CD14-positive monocyte (primary cell): Measurements from ENCODE around the gene TSHZ3. TPM values are rescaled to one million over a fixed set of nuclear protein-coding genes. Genes with fewer than 3 reads are reported as not detected.

Source experiments
- DNase-seq, 3 donors: peaks; one replicate each; pipeline ENCODE4 v3.0.0-alpha.2; 2011 to 2022
- H2AFZ ChIP-seq: 2 replicates; pipeline ENCODE4 v1.6.0; 2012; ENCODE audit warnings: mild to moderate bottlenecking, low read depth, low read length, inconsistent platforms; ENCODE audit not compliant: insufficient read depth, poor library complexity, severe bottlenecking
- H3K27ac ChIP-seq, 2 donors: 1 replicate in 1 of 2; 2 replicates in 1 of 2; pipeline ENCODE4 v1.5.1; 2012 to 2013; ENCODE audit warnings: low read length in 2 of 2, control low read depth in 1 of 2, inconsistent platforms in 1 of 2, low read depth in 1 of 2, mild to moderate bottlenecking in 1 of 2
- H3K27me3 ChIP-seq, 2 donors: one replicate each; pipeline versions ENCODE4 v1.6.0 to v1.6.1; 2011 to 2013; ENCODE audit warnings: low read length in 2 of 2; ENCODE audit not compliant: control insufficient read depth in 2 of 2, insufficient read depth in 2 of 2
- H3K36me3 ChIP-seq, 2 donors: replicated peaks in 1 of 2; 1 replicate in 1 of 2; 2 replicates in 1 of 2; pipeline versions ENCODE4 v1.5.1 to v1.6.1; 2012 to 2013; ENCODE audit warnings: low read length in 2 of 2, control low read depth in 1 of 2, inconsistent platforms in 1 of 2, mild to moderate bottlenecking in 1 of 2; ENCODE audit not compliant: insufficient read depth in 2 of 2, control insufficient read depth in 1 of 2
- H3K4me1 ChIP-seq, 2 donors: 1 replicate in 1 of 2; 2 replicates in 1 of 2; pipeline versions ENCODE4 v1.5.1 to v1.6.1; 2012 to 2013; ENCODE audit warnings: low read length in 2 of 2, control low read depth in 1 of 2, inconsistent platforms in 1 of 2, mild to moderate bottlenecking in 1 of 2, moderate library complexity in 1 of 2; ENCODE audit not compliant: insufficient read depth in 2 of 2, control insufficient read depth in 1 of 2
- H3K4me2 ChIP-seq: replicated peaks from 2 replicates; pipeline ENCODE3; 2012; ENCODE audit warnings: low read length, moderate library complexity, mild to moderate bottlenecking; ENCODE audit not compliant: poor library complexity, severe bottlenecking; ENCODE audit errors: extremely low read depth
- H3K4me3 ChIP-seq, 3 experiments: fragments of 200-600 bp in 1 of 3; sonication (generic) in 1 of 3; replicated peaks in 1 of 3; 1 replicate in 2 of 3; 2 replicates in 1 of 3; pipeline ENCODE4 v1.5.1; 2011 to 2013; ENCODE audit warnings: low read length in 3 of 3, mild to moderate bottlenecking in 3 of 3, control low read depth in 2 of 3, low read depth in 2 of 3, inconsistent platforms in 1 of 3, moderate library complexity in 1 of 3
- H3K79me2 ChIP-seq: 2 replicates; pipeline ENCODE4 v1.6.0; 2012; ENCODE audit warnings: mild to moderate bottlenecking, control low read depth, inconsistent platforms, low read length, moderate library complexity; ENCODE audit not compliant: insufficient read depth
- H3K9ac ChIP-seq: 2 replicates; pipeline ENCODE4 v1.6.0; 2017; ENCODE audit warnings: low read length, mild to moderate bottlenecking; ENCODE audit not compliant: insufficient read depth, poor library complexity, severe bottlenecking
- H3K9me3 ChIP-seq, 2 donors: replicated peaks in 1 of 2; 1 replicate in 1 of 2; 2 replicates in 1 of 2; pipeline versions ENCODE4 v1.5.1 to v1.6.1; 2012 to 2013; ENCODE audit warnings: low read length in 2 of 2, control low read depth in 1 of 2; ENCODE audit not compliant: control insufficient read depth in 1 of 2, insufficient read depth in 1 of 2
- H4K20me1 ChIP-seq: 2 replicates; pipeline ENCODE4 v1.6.0; 2012; ENCODE audit warnings: mild to moderate bottlenecking, low read length, control low read depth, moderate library complexity; ENCODE audit not compliant: insufficient read depth
- H3K27ac Mint-ChIP-seq, 7 donors: one replicate each; pipeline ENCODE4 v1.8.0; 2020; ENCODE audit warnings: mild to moderate bottlenecking in 7 of 7, mixed read lengths in 7 of 7, moderate library complexity in 6 of 7, inconsistent platforms in 2 of 7
- H3K27me3 Mint-ChIP-seq, 3 donors: one replicate each; pipeline ENCODE4 v1.8.0; 2021 to 2022; ENCODE audit warnings: low read depth in 3 of 3, mild to moderate bottlenecking in 3 of 3, mixed read lengths in 3 of 3, moderate library complexity in 3 of 3, inconsistent platforms in 1 of 3
- H3K36me3 Mint-ChIP-seq, 2 donors: one replicate each; pipeline ENCODE4 v1.8.0; 2020; ENCODE audit warnings: mixed read lengths in 2 of 2, inconsistent platforms in 1 of 2, mild to moderate bottlenecking in 1 of 2
- H3K4me1 Mint-ChIP-seq: one replicate; pipeline ENCODE4 v1.8.0; 2020; ENCODE audit warnings: mild to moderate bottlenecking, mixed read lengths
- H3K4me3 Mint-ChIP-seq, 2 donors: one replicate each; pipeline ENCODE4 v1.8.0; 2020; ENCODE audit warnings: mild to moderate bottlenecking in 2 of 2, mixed read lengths in 2 of 2, moderate library complexity in 1 of 2
- H3K9me3 Mint-ChIP-seq, 7 donors: one replicate each; pipeline ENCODE4 v1.8.0; 2020 to 2022; ENCODE audit warnings: mixed read lengths in 7 of 7, mild to moderate bottlenecking in 6 of 7, moderate library complexity in 6 of 7, inconsistent platforms in 2 of 7
- CTCF ChIP-seq: fragments of 200-600 bp; IDR thresholded peaks from one replicate; pipeline ENCODE4 v1.8.0; 2022; ENCODE audit warnings: antibody characterized with exemption, mild to moderate bottlenecking
- WGBS: methylation state at CpG from one replicate; pipeline ENCODE4 v1.1.5; 2013; ENCODE audit warnings: missing lambda C conversion rate; ENCODE audit not compliant: insufficient coverage; 5-methylcytosine and 5-hydroxymethylcytosine counted together
- intact Hi-C, 2 donors: fragments of 100-400 bp; cut with micrococcal nuclease; formaldehyde crosslinking; loops; one replicate each; pipeline versions ENCODE4 v1.15.0 to v1.15.1; 2023
- polyA plus RNA-seq, 3 donors: library from polyadenylated mRNA; depleted of rRNA in 1 of 3; unstranded in 2 of 3; stranded (reverse) in 1 of 3; fragments of 300-500 nt in 2 of 3; fragments of >200 nt in 1 of 3; fragmentation: Illumina TruSeq in 2 of 3; gene quantifications; 1 replicate in 2 of 3; 2 replicates in 1 of 3; pipeline ENCODE4 v1.2.3, GENCODE V29; 2012 to 2021

The TSHZ3 gene
- polyA plus RNA-seq, 3 donors = 2.3 to 5.8 (median 3.3) TPM

- H3K27me3 ChIP-seq = no peaks in the 10 kb centered on the region
Observed at GRCh38 chr19:31277516-31277915, 71.7 kb downstream of the TSHZ3 start.

GRCh38 chr19:31276831-31277230, 72.4 kb downstream of the TSHZ3 start:
- no peak for DNase-seq

More at GRCh38 chr19:31277516-31277915, 71.7 kb downstream of the TSHZ3 start:
- Histone ChIP-seq H3K79me2 (peaks cover 5% of the 10 kb centered on the region), H3K4me3 (no peak overlapping the region), H3K27ac (no peak overlapping the region), H3K9ac (no peak overlapping the region), H3K9me3 (no peaks in the 10 kb centered on the region), H2AFZ (no peak overlapping the region), H3K4me1 (no peaks in the 10 kb centered on the region), H3K36me3 (peaks cover 25 to 54% of the 10 kb centered on the region in 2 donors), H3K4me2 (no peak overlapping the region), H4K20me1 (peaks cover 44% of the 10 kb centered on the region)
- intact Hi-C loops = no loop called here
- H3K4me1 Mint-ChIP-seq = peaks cover 19% of the 10 kb centered on the region
- H3K36me3 Mint-ChIP-seq = peaks cover 59 to 69% of the 10 kb centered on the region in 2 donors
- no peak for DNase-seq
- H3K9me3 Mint-ChIP-seq = peaks cover 0 to 3% (median 0%) of the 10 kb centered on the region in 7 donors
- TF ChIP-seq CTCF = no peak
- 98% methylated on average over 10 of the region's 17 CpGs for WGBS
- no peak overlapping the region for H3K4me3 Mint-ChIP-seq
- no peak overlapping the region for H3K27ac Mint-ChIP-seq
- H3K27me3 Mint-ChIP-seq = peaks cover 0 to 1% (median 0%) of the 10 kb centered on the region in 3 donors

More at GRCh38 chr19:31276831-31277230, 72.4 kb downstream of the TSHZ3 start:
- peaks cover 16% of the 10 kb centered on the region for H3K4me1 Mint-ChIP-seq
- H3K4me3 ChIP-seq = no peak overlapping the region
- WGBS = 98% methylated on average over 10 of the region's 16 CpGs
- H3K4me1 ChIP-seq = no peaks in the 10 kb centered on the region
- H3K79me2 ChIP-seq = no peaks in the 10 kb centered on the region
- TF ChIP-seq CTCF = no peak
- H3K27me3 ChIP-seq = no peaks in the 10 kb centered on the region
- peaks cover 37% of the 10 kb centered on the region for H4K20me1 ChIP-seq
- H3K9me3 Mint-ChIP-seq = peaks cover 0 to 3% (median 0%) of the 10 kb centered on the region in 7 donors
- H3K9me3 ChIP-seq = no peaks in the 10 kb centered on the region
- peaks cover 25 to 52% of the 10 kb centered on the region in 2 donors for H3K36me3 ChIP-seq
- H3K36me3 Mint-ChIP-seq = peaks cover 59 to 69% of the 10 kb centered on the region in 2 donors
- H3K27me3 Mint-ChIP-seq = no peaks in the 10 kb centered on the region
- no peak overlapping the region for H3K4me3 Mint-ChIP-seq
- no peak overlapping the region for H3K27ac Mint-ChIP-seq
- no peak overlapping the region for H3K27ac ChIP-seq
- H2AFZ ChIP-seq = no peak overlapping the region
- intact Hi-C loops = no loop called here
- H3K4me2 ChIP-seq = no peak overlapping the region
- no peak overlapping the region for H3K9ac ChIP-seq
